GM19324 (cell line): ENCODE results near the gene CREG1.

Experiments
- ATAC-seq: cut with Tn5 transposase; IDR thresholded peaks from one replicate; pipeline ENCODE4 v1.9.1; 2021; ENCODE audit warnings: mild to moderate bottlenecking, moderate library complexity; ENCODE audit not compliant: unreplicated experiment, low FRiP score

The CREG1 gene

DNA sequence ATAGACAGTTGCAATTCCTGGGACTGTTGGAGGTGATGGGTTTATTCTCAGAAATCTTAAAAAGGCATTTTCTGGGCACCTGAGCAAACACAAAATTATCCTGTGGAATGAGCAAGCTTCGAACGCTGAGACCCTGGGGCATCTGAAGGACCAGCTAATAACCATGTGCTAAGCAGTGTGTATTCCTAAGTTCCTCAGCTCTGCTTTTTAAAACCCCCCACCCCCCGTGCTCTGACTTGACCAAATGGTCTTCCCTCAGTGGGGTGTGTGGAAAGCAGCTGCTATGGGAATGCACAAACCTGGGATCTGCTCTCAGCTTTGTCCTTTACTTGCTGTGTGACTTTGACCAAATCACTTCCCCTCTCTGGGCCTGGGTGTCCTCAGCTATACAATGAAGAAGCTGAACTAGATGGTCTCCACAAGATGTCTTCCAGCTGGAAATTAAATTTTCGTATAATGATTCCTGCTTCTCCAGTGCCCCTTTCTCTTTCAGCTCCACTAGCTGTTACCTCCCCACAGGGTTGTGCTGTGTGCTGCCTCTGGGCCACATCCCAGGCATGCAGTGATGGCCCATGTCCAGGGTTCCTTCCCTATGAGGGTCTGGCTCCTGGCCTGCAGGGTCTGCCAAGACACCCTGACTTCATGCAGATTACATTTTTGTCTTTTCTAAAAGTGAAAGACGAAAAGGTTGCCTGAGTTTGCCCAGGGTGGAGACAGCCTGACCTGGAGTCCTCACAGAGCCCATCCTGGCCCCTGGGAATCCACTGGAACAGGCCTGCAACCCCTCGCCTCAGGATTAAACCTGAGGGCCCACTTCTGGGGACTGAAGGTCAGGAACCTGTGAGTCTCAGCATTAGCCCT is 20.4 kb downstream of the CREG1 start:
- ATAC-seq: no peak

DNA sequence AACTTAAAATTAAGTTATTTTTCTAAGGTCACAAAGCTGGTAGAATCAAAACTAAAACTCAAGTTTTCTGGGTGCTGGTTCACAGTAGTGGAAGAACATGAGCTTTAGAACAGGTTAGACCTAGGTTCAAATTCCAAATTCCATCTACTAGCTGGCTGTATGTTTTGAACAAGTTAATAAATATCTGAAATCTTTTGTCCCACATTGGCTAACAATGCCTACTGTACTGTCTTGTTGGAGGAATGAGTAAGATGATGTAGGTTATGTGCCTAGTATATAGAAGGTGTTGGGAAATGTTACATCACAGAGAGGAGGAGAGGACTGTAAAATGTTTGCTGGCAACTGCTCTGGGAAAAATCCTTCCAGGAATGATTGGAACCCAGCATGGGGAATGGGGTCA is 21.2 kb downstream of the CREG1 start:
- ATAC-seq: no peak

DNA sequence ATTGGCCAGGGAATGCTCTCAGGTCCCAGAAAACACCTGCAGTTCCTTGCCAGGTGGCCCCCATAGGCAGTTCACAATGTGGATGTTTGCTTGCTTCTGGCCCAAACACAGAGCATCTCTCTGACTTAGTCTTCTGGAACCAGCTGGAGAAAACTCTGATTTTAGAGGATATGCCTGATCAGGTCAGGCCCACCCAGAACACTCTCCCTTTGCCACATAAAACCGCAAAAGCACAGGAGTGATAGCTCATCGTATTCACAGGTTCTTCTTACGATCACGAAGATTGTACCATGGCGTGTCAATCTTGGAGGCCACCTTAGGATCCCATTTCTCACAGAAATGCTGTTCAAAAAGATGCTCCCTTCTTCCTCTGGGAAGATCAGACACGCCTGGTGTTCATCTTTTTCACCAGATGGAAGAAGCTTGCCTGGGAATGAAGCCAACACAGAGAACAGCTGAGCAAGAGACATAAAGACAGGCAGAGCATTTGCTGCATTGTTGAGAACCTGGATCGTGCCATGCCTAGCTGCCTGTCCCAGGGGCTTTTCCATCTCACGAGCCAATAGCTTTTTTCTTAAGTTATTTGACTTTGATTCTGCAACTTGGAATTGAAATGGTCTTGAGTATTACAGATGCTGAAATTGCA is 23.6 kb downstream of the CREG1 start:
- ATAC-seq: no peak

DNA sequence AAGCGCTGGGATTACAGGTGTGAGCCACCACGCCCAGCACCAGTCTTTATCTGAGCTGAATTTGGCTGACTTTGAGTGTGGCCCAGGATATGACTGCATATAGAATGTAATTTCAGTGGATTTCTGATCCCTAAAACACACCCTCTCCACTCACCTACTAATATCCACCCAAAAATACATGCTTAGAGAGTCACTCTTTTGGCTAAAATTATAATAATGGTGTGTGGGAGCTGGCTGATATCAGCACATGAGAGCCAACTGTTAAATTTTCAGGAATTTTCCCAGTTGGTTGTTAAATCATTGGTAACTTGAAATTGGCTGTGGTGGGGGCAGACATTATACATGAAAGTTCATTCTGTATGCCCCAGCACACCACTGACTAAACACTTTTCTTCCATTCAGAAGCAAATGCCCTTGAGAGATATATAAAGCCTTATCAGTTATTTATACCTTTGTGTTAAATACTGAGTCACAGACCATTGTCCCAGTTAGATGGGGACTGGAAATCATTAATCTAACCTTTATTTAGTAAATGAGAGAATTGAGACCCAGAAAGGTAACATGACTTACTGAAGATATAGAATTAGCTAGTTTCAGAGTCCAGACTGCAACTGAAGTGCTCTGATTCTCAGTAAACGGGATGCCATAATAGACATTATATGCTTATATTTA is 25.4 kb downstream of the CREG1 start:
- ATAC-seq: no peak

DNA sequence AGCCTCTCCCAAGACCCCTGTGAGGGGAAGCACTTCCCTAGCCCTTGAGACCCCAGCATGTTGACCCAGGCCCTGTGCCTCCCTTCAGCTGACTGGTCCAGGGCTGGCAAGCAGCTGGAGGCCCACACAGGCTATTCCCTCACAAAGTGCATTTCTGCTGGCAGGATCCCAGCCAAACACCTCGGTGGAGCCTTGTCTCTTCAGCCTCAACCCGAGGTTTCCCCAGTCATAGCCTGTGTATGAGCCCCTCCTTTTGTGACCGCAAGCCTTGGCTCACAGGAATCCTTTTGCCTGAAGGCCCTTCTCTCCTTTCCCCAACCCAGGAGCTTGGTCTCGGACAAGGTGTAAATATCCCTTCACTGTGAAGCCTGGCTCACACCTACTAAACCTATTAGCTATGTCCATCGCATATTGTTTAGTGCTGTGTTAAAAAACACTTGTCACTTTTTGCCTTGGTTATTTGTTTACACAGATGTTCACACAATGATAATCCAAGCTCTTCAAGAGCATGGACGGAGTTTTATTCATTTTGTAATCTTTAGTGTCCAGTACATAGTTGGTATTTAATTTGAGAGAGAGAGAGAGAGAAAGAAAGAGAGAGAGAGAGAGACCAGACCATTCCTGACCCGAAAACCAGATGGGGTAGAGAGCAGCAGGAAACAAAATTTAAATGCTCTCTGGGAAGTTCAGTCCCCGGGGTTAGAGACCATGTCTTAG is 26.7 kb downstream of the CREG1 start:
- ATAC-seq: no peak

DNA sequence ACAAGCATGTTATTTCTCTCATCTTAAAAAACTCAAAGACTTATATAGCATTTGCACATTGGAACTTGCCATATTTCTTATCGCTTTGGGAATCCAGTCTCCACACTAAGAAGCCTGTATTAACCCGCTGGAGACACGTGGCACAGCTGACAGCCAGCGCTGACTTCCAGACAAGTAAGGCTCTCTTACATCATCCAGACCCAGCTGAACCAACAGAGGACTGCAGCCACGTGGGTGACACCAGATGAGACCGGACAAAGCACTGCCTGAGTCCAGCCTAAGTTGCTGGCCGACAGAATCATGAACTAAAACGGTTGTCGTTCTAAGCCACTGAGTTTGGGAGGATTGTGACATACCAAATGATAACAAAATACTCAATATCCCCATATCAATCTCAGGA is 28.9 kb downstream of the CREG1 start:
- no peak for ATAC-seq

DNA sequence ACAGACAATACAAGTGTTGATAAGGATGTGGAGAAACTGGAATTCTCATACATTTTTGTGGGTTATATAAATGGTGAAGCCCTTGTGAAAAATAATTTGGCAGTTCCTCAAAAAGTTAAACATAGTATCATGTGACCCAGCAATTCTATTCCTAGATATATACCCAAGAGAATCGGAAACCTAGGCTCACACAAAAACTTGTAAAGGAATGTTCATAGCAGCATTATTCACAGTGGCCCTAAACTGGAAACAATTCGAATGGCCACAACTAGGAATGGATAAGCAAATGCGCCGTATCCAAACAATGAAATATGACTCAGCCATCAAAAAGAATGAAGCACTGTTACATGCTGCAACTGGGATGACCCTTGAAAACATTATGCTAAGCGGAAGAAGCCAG is 31.3 kb downstream of the CREG1 start:
- no peak for ATAC-seq

DNA sequence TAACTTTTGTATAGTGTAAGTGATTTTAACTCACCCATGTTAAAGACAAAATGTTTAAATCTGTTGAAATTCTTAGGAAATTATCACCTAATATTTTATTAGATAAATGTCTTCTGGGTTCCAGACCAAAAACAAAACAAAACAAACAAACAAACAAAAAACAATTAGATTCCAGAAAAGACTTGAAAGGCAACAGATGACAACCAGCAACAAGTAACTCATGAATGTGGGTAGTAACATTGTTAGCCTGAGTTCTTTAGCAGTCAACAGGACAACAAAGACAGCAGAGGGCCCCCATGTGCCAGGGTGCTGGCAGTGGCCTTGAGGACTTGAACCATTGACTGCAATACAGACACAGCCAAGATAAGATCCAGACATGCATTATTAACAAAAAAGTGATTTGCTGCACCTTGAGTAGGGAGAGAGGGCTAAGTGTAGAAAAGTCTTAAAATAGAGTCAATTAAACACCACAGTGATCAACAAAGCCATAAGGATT is 32.8 kb downstream of the CREG1 start:
- no peak for ATAC-seq

DNA sequence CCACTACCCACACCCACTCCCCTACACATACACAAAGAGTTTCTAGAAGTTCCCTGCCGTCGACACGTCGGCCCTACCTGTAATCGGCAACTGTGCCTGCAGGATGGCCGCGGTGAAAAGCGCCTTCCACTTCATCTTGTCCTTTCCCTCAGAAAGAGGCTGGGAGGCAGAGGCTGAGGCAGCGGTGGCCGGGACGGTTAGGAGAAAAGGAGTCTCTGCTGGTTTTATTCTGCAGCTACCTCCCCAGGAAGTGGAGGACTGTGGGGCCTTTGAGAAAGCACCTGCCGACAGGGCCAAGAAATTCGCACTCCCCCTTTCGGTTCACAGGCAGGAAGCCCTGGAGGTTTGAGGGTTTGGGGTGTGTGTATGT is 35.2 kb downstream of the CREG1 start, which contains the start of gene CD247:
TSS of gene CD247 (minus strand) at position 199 of the 370 bp plus-strand sequence. CDS start at position 135, 64 bp downstream.
- no peak for ATAC-seq

DNA sequence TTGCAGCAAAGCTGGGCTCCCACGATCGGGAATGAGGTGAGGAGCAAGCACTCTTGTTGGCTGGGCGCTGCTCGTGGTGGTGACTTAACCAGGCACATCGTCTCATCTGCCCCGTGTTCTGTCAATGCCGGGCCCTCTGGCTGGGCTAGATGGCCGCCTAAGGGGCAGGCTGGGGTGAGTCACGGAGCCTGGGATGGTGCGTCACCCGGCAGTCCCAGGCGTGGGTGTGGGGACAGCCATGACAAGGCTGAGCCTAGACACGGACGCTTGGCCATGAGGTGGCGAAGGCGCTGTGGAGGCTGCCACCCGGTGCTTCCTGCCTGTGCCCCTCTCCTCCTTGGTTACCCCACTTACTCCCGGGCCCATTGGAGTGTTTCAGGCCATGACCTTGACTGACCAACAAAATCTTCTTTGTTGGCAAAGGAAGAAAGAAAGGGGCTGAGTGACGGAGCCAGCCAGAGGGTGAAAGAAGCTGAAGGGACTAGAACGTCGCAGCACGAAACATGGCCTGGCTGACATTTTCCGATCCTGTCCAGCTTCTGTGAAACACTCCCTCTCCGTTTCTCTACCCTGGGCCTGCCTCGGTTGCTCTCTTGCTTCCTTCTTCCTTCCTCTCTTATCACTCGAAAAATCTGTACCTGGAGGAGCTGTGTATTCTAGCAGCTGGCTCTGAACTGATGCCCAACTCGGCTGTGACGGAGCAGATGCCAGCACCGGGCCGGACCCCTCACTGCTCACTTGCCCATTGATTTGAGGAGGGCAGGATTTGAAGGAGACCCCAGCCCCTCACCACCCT is 35.8 kb downstream of the CREG1 start:
- no peak for ATAC-seq

DNA sequence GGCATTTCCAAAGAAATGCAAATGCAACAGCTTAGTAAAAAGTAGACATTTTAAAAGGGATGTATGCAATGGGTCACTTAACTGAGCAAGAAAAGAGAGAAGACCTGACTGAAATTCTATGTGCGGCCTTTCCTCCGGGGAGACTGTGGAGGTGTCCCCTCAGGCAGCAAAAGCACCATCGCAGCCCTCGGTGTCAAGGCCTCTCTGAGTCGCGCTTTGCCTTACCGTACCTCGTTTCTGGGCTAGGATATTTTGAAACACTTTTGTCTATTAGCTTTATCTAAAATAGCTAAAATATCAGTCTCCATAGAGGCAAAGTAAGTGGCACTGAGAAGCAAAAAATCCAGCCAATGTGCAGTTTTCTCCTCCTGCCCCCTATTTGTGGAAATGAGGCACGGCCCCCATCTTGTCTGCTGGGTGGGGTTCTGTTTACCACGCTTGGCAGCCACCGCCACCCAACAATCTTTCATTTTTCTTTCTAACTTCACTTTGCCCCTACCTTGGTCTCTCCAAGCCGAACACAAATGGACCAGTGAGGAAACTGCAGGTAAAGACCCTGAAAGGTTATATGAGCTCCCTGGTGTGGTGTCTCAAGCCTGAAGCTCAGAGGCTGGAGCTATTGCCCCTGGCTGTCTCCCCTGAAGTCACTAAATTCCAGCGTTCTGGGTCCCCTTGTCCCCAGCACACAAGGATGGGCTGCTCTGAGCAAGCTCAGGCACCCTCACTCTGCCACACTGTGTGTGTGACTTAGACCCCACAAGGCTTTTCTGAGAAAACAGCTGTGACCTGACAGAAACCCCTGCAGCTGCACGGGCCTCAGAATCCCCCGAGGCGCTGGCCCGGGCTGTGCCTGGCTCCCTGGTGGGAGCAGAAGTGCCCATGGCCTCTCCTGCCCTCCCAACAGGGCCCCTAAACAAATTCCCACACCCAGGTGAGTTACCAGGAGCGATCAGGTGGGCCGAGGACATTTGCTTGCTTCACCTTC is 36.9 kb downstream of the CREG1 start:
- ATAC-seq: no peak

DNA sequence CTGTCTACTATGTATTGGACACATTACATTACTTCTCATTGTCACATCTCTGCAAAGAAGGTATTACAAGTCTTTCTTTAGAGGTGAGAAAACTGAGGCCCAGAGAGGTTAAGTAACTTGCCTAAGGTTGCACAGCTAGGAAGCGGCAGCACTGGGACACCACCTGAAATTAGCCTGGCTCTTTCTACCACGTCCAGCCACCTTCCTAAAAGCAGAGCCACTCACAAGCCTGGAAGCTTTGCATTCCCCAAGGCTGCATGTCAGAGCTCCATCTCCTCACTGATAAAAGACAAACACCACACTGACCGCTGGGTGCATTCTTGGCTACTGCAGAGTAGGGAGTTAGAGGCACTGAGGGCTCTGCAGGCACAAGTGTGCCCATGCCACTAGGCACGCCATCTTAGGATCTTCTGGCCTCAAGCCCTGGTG is 37.7 kb downstream of the CREG1 start:
- no peak for ATAC-seq

DNA sequence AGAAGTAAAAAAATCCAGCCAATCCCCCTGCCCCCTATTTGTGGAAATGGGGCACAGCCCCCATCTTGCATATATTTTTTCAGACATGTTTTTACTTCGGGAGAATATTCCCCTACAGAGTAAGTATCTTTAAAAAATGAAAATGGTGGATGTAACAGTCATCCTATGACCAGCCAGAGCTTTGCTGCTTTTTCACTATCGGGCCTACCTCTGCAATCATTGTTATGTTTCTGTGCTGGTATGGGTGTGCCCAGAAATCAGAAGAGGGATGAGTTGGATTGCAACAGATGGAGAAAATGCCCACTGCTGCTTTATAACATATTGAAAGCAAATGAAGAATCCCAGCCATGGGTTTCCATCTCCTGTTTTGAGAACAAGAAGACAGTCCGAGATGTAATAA is 38.1 kb downstream of the CREG1 start:
- no peak for ATAC-seq

DNA sequence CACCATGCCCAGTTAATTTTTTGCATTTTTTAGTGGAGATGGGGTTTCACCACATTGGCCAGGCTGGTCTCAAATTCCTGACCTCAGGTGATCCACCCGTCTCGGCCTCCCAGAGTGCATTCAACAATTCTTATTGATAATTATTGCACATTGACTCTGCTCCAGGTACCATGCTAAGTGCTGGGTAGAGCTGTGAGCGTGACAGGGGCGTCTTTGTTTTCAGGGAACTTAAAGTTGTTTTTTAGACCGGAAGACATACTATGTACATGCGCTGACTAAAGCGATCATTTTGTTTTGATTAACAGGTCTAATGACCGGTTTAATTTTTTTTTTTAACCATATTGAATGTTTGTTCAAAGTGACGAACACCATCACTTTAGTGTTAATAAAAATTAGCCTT is 39.3 kb downstream of the CREG1 start:
- no peak for ATAC-seq

DNA sequence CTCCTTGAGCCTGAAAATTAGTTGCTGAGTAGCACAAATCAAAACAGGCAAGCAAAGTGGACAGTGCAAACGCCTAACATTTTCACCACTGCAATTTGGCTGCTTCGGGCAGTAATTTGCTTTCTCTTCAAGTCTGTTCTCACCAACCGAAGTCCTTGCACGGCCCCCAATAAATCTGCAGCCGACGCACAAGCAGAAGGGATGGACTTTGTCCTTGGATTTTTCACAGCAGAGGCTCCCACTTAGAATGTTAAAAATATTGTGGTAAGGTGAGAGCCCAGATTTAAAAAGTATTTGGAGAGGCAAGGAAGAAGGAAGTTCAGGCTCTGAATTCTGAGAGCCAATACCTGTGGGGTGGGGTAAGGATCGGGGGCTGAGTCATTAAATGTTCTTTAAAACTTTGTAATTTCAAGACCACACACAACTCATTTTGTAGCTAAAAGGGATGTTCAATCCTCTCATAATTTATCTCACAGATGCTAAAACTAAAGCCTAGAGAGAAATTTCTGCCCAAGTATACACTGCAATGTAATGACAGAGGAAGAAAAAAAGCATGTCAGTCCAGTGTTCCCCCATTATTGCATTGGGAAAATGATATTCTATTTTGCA is 41.4 kb downstream of the CREG1 start:
- ATAC-seq: no peak

DNA sequence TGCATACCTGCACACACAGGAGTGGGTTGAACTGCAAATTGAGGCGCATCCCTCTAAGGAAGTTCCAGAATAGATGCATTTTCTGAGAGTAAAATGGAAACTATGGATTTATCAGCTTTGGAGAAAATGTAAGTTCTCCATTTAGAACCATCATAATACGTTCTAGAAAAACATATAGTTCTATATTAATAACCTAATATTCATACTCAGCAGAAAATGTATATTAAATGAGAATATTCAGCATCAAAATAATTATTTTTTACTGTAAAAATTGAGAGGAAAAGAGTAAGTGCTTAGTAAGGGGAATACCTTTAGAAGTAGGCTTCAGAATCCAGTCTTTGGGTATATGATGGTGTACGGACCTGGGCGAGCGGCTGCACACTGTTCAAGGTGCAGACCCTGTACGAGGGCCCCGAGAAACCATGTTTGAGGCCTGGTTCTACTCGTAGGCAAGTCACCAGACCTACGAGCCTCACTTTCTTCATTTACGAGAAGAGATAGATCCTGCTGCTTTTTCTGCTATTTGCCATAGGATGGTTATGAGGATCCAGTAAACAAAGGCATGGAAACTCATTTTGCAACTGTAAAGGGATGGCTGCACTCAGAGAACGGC is 42.1 kb downstream of the CREG1 start:
- no peak for ATAC-seq

DNA sequence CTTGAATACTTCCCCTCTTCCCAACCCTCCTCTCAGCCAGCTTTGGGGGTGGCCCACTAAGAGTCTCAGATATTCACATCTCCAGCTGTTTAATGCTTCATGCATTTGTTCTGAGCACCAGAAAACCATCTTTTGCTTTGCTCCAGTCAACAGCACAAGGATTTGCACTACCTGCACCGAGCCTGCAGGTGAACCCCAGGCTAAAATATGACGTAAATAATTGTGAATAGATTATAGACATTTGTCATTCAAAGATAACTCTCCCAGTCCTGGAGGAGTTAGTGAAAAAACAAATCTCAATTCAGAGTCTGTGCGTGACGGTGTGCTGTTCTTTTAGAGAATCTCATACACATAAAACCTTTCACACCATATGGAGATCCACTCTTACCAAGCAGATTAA is 42.7 kb downstream of the CREG1 start:
- no peak for ATAC-seq

DNA sequence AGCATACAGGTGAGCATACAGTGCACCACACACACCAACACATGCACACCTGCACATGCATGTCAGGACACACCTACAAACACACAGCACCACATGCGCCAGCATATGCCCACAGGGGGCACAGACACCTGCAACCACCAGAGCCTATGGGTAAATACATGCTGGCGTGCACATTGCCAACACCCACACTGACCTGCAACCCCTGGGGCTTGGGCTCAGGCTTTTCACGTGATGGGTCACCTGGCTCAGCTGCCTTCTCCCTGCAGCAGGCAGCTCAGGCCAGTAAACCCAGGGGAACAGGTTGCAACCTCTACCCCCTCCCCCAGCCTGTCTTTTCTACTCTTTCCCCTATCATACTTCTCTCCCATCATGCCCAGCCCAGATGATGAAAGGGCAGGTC is 43.3 kb downstream of the CREG1 start:
- no peak for ATAC-seq
